Small intestine (tissue), 7 donors: Measurements from ENCODE around the gene PLCH1. TPM values are rescaled to one million over a fixed set of nuclear protein-coding genes. Genes with fewer than 3 reads are reported as not detected.

Experiments
- DNase-seq, 2 donors: peaks; one replicate each; pipeline versions ENCODE4 v3.0.0 to v3.0.0-alpha.2; 2013
- FAIRE-seq: peaks from 2 replicates; lab custom pipeline; 2012; peaks lifted over from hg19 to GRCh38; lab: Jason Lieb, UNC
- H3K27ac ChIP-seq, 3 donors: one replicate each; pipeline ENCODE4 v1.5.1; 2013; ENCODE audit warnings: low read length in 2 of 3, mild to moderate bottlenecking in 2 of 3, control low read depth in 1 of 3, inconsistent platforms in 1 of 3, low read depth in 1 of 3, moderate library complexity in 1 of 3
- H3K27me3 ChIP-seq, 3 donors: one replicate each; pipeline ENCODE4 v1.6.1; 2013; ENCODE audit warnings: low read length in 3 of 3, inconsistent platforms in 1 of 3; ENCODE audit not compliant: control insufficient read depth in 3 of 3, insufficient read depth in 3 of 3
- H3K36me3 ChIP-seq, 3 donors: one replicate each; pipeline ENCODE4 v1.6.1; 2013; ENCODE audit warnings: low read length in 3 of 3, inconsistent platforms in 1 of 3, low read depth in 1 of 3, mild to moderate bottlenecking in 1 of 3, moderate library complexity in 1 of 3; ENCODE audit not compliant: control insufficient read depth in 3 of 3, insufficient read depth in 2 of 3
- H3K4me1 ChIP-seq, 3 donors: one replicate each; pipeline ENCODE4 v1.6.1; 2013; ENCODE audit warnings: low read length in 2 of 3, inconsistent platforms in 1 of 3, low read depth in 1 of 3, mild to moderate bottlenecking in 1 of 3, moderate library complexity in 1 of 3; ENCODE audit not compliant: control insufficient read depth in 3 of 3, insufficient read depth in 2 of 3
- H3K4me3 ChIP-seq, 3 donors: one replicate each; pipeline ENCODE4 v1.5.1; 2013; ENCODE audit warnings: low read length in 3 of 3, control low read depth in 1 of 3, inconsistent platforms in 1 of 3, low read depth in 1 of 3, mild to moderate bottlenecking in 1 of 3, moderate library complexity in 1 of 3
- H3K9me3 ChIP-seq, 2 donors: one replicate each; pipeline ENCODE4 v1.6.1; 2013; ENCODE audit warnings: low read depth in 1 of 2, low read length in 1 of 2; ENCODE audit not compliant: control insufficient read depth in 2 of 2, insufficient read depth in 1 of 2
- WGBS, 3 donors: extraction: QIAGEN DNeasy Blood & Tissue Kit; methylation state at CpG; one replicate each; pipeline ENCODE4 v1.1.7; 2013; 5-methylcytosine and 5-hydroxymethylcytosine counted together
- polyA plus RNA-seq, 4 donors: library from polyadenylated mRNA; stranded (reverse) in 3 of 4; unstranded in 1 of 4; fragments of 200-250 nt in 3 of 4; fragments of 120-200 nt in 1 of 4; gene quantifications; one replicate each; pipeline versions ENCODE4 v1.2.1 to v1.2.3, GENCODE V29; 2013
- donor health status: healthy with polysubstance abuse.
- donor health status: control.
- donor health status: control.
- donor health status: Bipolar disorder and iron deficiency.
- donor health status: healthy.

PLCH1 gene
- polyA plus RNA-seq, 4 donors = 1.4 to 9.7 (median 2.8) TPM

DNA sequence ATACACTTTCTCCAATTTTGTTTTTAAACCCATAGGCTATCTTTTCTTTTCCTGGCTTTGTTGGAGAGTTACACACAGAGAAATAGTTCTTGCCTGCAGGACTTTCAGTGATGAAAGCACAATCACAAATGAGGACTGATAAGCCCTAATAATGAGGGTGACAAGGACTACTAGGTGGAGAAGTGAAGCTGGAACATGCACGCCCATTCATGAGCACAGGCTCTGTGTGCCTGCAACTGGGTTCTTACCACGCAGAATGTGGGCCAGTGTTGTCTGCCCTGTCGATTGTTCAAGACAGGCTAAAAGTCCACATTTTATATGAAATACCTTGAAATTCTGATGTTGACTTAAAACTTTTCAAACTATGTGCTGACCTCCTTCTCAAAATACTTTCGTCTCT, 289.1 kb downstream of the PLCH1 start:
- no peak for FAIRE-seq
- WGBS, 3 donors = 85 to 96% (median 91%) methylated on average over 4 of the region's 4 CpGs

GRCh38 chr3:155453512-155453911, 291.4 kb downstream of the PLCH1 start:
- Histone ChIP-seq H3K4me3 (no peak overlapping the region), H3K27me3 (no peaks in the 10 kb centered on the region), H3K27ac (no peak overlapping the region), H3K9me3 (no peaks in the 10 kb centered on the region), H3K36me3 (peaks cover 0 to 5% (median 0%) of the 10 kb centered on the region in 3 donors), H3K4me1 (no peaks in the 10 kb centered on the region)
- 82 to 92% (median 88%) methylated on average over 1 of the region's 1 CpG for WGBS, 3 donors
- FAIRE-seq (peak; percentile 68), DNase-seq (no peak)

More for the DNA sequence above, 289.1 kb downstream of the PLCH1 start:
- Histone ChIP-seq H3K36me3 (peaks cover 0 to 5% (median 0%) of the 10 kb centered on the region in 3 donors), H3K4me3 (no peak overlapping the region), H3K4me1 (no peaks in the 10 kb centered on the region), H3K9me3 (no peaks in the 10 kb centered on the region), H3K27me3 (no peaks in the 10 kb centered on the region), H3K27ac (no peak overlapping the region)
- DNase-seq = no peak

- no peaks in the 10 kb centered on the region for H3K4me1 ChIP-seq
- 70 to 87% (median 75%) methylated on average over 3 of the region's 3 CpGs for WGBS, 3 donors
- no peaks in the 10 kb centered on the region for H3K9me3 ChIP-seq
- DNase-seq (no peak), FAIRE-seq (no peak)
- H3K36me3 ChIP-seq = no peaks in the 10 kb centered on the region
- no peak overlapping the region for H3K4me3 ChIP-seq
- H3K27ac ChIP-seq = no peak overlapping the region
- no peaks in the 10 kb centered on the region for H3K27me3 ChIP-seq
These were observed 295.1 kb downstream of the PLCH1 start for GRCh38 chr3:155449613-155450267.

GRCh38 chr3:155448531-155448930, 296.3 kb downstream of the PLCH1 start:
- WGBS, 3 donors = 75 to 94% (median 84%) methylated on average over 3 of the region's 3 CpGs
- H3K4me3 ChIP-seq = no peak overlapping the region
- DNase-seq (no peak), FAIRE-seq (no peak)
- no peak overlapping the region for H3K27ac ChIP-seq
- no peaks in the 10 kb centered on the region for H3K9me3 ChIP-seq
- H3K36me3 ChIP-seq = no peaks in the 10 kb centered on the region
- no peaks in the 10 kb centered on the region for H3K27me3 ChIP-seq
- H3K4me1 ChIP-seq = no peaks in the 10 kb centered on the region

DNA sequence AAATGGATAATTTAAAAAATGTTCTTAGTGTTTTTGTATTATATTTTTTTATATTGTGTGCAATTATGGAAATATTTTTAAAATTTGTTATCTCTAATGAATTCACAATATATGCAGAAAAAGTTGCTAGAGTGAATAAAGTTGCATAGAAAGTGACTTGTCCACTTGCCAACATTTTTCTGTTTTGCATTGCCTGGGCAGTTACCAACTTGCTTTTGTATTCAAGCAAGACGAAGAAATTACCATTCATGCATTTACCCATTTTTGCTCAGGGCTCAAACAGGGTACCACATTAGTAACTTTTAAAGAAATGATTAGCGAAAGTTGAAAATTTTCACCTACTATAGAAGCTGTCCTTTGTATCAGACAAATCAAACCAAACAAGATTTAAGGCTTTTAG, 298.5 kb downstream of the PLCH1 start:
- no peak for FAIRE-seq
- Histone ChIP-seq H3K27me3 (no peaks in the 10 kb centered on the region), H3K4me1 (no peaks in the 10 kb centered on the region), H3K27ac (no peak overlapping the region), H3K36me3 (no peaks in the 10 kb centered on the region), H3K9me3 (no peaks in the 10 kb centered on the region), H3K4me3 (no peak overlapping the region)
- DNase-seq = no peak
- 89 to 92% (median 91%) methylated on average over 2 of the region's 2 CpGs for WGBS, 3 donors

DNA sequence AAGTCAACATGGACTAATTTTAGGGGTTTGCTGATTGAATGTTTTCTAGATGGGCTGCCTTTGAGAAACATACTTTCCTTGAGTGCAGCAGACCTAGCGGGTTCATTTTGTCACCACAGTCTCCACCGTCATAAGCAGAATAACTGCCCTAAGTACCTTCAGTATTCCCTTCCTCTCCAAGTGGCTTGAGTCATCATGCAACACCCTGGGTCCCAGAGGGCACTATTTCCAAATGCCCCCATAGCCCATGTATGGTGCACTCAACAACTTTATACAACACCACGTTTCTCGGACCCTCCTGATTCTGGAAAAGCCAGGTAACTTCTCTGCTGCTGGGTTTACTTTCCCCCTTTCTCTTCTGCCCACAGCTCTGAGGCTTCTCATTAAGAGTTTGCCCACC, 300.1 kb downstream of the PLCH1 start:
- Histone ChIP-seq H3K4me3 (no peak overlapping the region), H3K4me1 (no peaks in the 10 kb centered on the region), H3K27me3 (no peaks in the 10 kb centered on the region), H3K27ac (no peak overlapping the region), H3K9me3 (no peaks in the 10 kb centered on the region), H3K36me3 (no peaks in the 10 kb centered on the region)
- 93 to 97% (median 93%) methylated on average over 4 of the region's 4 CpGs for WGBS, 3 donors
- DNase-seq (no peak), FAIRE-seq (no peak)

- FAIRE-seq (no peak), DNase-seq (no peak)
- no peaks in the 10 kb centered on the region for H3K36me3 ChIP-seq
- no peaks in the 10 kb centered on the region for H3K27me3 ChIP-seq
- H3K27ac ChIP-seq = no peak overlapping the region
- whole genome bisulfite sequencing, 3 donors = 81 to 100% (median 88%) methylated on average over 1 of the region's 1 CpG
- H3K4me3 ChIP-seq = no peak overlapping the region
- no peaks in the 10 kb centered on the region for H3K4me1 ChIP-seq
- H3K9me3 ChIP-seq = no peaks in the 10 kb centered on the region
These were observed 301.1 kb downstream of the PLCH1 start for GRCh38 chr3:155443815-155444214.

DNA sequence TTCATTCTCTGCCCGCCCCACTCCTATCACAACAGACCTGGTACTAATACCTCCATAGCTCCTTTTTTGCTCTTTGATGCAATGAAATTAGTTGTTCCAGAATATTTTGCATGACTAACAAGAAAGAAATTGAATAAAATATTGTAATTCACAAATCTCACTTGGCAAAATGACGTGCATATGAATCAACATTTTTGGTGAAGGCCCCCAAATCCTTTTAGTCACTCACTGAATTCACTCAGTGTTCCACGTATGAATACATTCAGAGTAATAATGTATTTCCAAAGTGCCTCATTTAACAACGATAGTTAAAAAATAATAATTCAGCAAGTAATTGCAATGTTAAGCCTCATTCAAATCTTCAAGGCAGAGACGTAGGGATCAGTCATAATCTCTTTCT, 302.8 kb downstream of the PLCH1 start:
- no peaks in the 10 kb centered on the region for H3K27me3 ChIP-seq
- H3K36me3 ChIP-seq = no peaks in the 10 kb centered on the region
- no peaks in the 10 kb centered on the region for H3K9me3 ChIP-seq
- no peak overlapping the region for H3K27ac ChIP-seq
- no peak for DNase-seq
- 88 to 91% (median 90%) methylated on average over 5 of the region's 5 CpGs for WGBS, 3 donors
- no peak overlapping the region for H3K4me3 ChIP-seq
- FAIRE-seq = no peak
- H3K4me1 ChIP-seq = no peaks in the 10 kb centered on the region

GRCh38 chr3:155441506-155441905, 303.4 kb downstream of the PLCH1 start:
- no peak overlapping the region for H3K27ac ChIP-seq
- H3K36me3 ChIP-seq = no peaks in the 10 kb centered on the region
- no peak for FAIRE-seq
- no peaks in the 10 kb centered on the region for H3K9me3 ChIP-seq
- no peaks in the 10 kb centered on the region for H3K27me3 ChIP-seq
- H3K4me3 ChIP-seq = no peak overlapping the region
- 87 to 100% (median 93%) methylated on average over 1 of the region's 1 CpG for WGBS, 3 donors
- H3K4me1 ChIP-seq = no peaks in the 10 kb centered on the region
- no peak for DNase-seq
